Gastroesophageal sphincter (tissue), 4 donors: ENCODE data around the gene PTPRN2. TPM values are rescaled to one million over a fixed set of nuclear protein-coding genes. Genes with fewer than 3 reads are reported as not detected.

Source experiments
- ATAC-seq: fragments of 150-250 bp; one replicate; pipeline ENCODE4 v1.9.1; 2016; ENCODE audit warnings: mild to moderate bottlenecking, moderate library complexity
- H3K27ac ChIP-seq, 4 donors: fragments of 200-600 bp; sonication (generic) in 3 of 4; 1 replicate in 3 of 4; 2 replicates in 1 of 4; pipeline ENCODE4 v1.5.1; 2016 to 2019
- H3K27me3 ChIP-seq: fragments of 200-600 bp; sonication (generic); one replicate; pipeline ENCODE4 v1.5.1; 2019
- H3K36me3 ChIP-seq, 2 donors: fragments of 200-600 bp; sonication (generic); one replicate each; pipeline ENCODE4 v1.5.1; 2019; ENCODE audit warnings: control low read depth in 1 of 2
- H3K4me1 ChIP-seq, 3 donors: fragments of 200-600 bp; sonication (generic); 1 replicate in 2 of 3; 2 replicates in 1 of 3; pipeline ENCODE4 v1.5.1; 2016 to 2019; ENCODE audit warnings: control low read depth in 2 of 3
- H3K4me3 ChIP-seq, 2 donors: fragments of 200-600 bp; sonication (generic); one replicate each; pipeline ENCODE4 v1.5.1; 2019; ENCODE audit warnings: mild to moderate bottlenecking in 1 of 2, moderate library complexity in 1 of 2
- H3K9me3 ChIP-seq, 3 donors: fragments of 200-600 bp; sonication (generic); one replicate each; pipeline ENCODE4 v1.5.1; 2017 to 2019; ENCODE audit warnings: control low read depth in 2 of 3
- CTCF ChIP-seq, 4 experiments: fragments of 200-600 bp in 2 of 4; fragments of 450-650 bp in 2 of 4; sonication (generic) in 1 of 4; IDR thresholded peaks; one replicate each; pipeline ENCODE4 v1.5.1; 2017 to 2019; ENCODE audit warnings: antibody characterized with exemption in 4 of 4, mild to moderate bottlenecking in 2 of 4, moderate library complexity in 2 of 4
- EP300 ChIP-seq: sonication (generic); formaldehyde crosslinking; IDR thresholded peaks from one replicate; pipeline ENCODE4 v1.6.1; 2017; ENCODE audit warnings: antibody characterized with exemption, mild to moderate bottlenecking
- POLR2A ChIP-seq, 2 donors: fragments of 450-650 bp; IDR thresholded peaks; one replicate each; pipeline ENCODE4 v1.6.1; 2017; ENCODE audit warnings: antibody characterized with exemption in 2 of 2, mild to moderate bottlenecking in 2 of 2, moderate library complexity in 1 of 2
- POLR2AphosphoS5 ChIP-seq: sonication (generic); formaldehyde crosslinking; IDR thresholded peaks from one replicate; pipeline ENCODE4 v1.6.1; 2017; ENCODE audit warnings: antibody characterized with exemption
- WGBS, 2 donors: methylation state at CpG; one replicate each; pipeline ENCODE4 v1.1.5; 2018; ENCODE audit warnings: low coverage in 1 of 2; 5-methylcytosine and 5-hydroxymethylcytosine counted together
- total RNA-seq, 4 donors: library from RNA; depleted of rRNA; stranded (reverse); fragments of >200 nt; gene quantifications; one replicate each; pipeline ENCODE4 v1.1.0, GENCODE V29; 2016

The PTPRN2 gene
- total RNA-seq, 4 donors from 2014 or later: 1.7 to 4.7 (median 3.3) TPM

DNA sequence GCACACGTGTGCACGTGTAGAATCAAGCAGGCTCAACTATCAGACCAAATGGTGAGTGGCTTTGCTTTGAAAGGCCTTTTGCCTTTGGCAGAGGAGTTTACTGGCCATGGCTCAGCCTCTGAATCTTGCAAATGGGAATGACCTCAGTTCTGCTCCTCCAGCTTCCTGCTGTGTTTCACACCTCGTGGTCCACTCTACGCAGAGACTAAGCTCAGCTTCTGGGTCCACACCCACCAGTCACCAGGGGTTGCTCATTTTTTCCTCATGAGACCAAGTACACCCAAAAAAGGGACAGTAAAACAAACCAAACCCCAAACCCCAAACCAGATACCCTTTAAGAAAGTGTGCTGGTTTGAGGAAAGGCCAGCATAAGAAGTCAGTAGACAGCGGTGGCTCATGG is 1014.4 kb downstream of the PTPRN2 start:
- TF ChIP-seq POLR2AphosphoS5 (no peak), CTCF (IDR thresholded peaks at IDR 0.05) (no peak), POLR2A (IDR thresholded peaks at IDR 0.05) (no peak), EP300 (no peak)
- 92% methylated on average over 2 of the region's 5 CpGs; no CpG with 5 or more reads in 1 of the 2 donors for WGBS, 2 donors
- Histone ChIP-seq H3K36me3 (no peaks in the 10 kb centered on the region), H3K27me3 (peaks cover 37% of the 10 kb centered on the region), H3K4me3 (no peak overlapping the region), H3K9me3 (no peaks in the 10 kb centered on the region), H3K4me1 (peaks cover 0 to 14% (median 0%) of the 10 kb centered on the region in 3 donors), H3K27ac (no peak overlapping the region)
- ATAC-seq: no peak

- no peak for ATAC-seq
- Histone ChIP-seq H3K9me3 (no peaks in the 10 kb centered on the region), H3K4me3 (no peak overlapping the region), H3K27ac (no peak overlapping the region), H3K36me3 (no peaks in the 10 kb centered on the region), H3K27me3 (peaks cover 34% of the 10 kb centered on the region), H3K4me1 (peaks cover 0 to 19% (median 0%) of the 10 kb centered on the region in 3 donors)
- TF ChIP-seq CTCF (IDR thresholded peaks at IDR 0.05): no peak
- WGBS, 2 donors: 59 to 60% methylated on average over 1 to 4 of the region's 14 CpGs
Measured at GRCh38 chr7:157572622-157573021, 1015.0 kb downstream of the PTPRN2 start.

DNA sequence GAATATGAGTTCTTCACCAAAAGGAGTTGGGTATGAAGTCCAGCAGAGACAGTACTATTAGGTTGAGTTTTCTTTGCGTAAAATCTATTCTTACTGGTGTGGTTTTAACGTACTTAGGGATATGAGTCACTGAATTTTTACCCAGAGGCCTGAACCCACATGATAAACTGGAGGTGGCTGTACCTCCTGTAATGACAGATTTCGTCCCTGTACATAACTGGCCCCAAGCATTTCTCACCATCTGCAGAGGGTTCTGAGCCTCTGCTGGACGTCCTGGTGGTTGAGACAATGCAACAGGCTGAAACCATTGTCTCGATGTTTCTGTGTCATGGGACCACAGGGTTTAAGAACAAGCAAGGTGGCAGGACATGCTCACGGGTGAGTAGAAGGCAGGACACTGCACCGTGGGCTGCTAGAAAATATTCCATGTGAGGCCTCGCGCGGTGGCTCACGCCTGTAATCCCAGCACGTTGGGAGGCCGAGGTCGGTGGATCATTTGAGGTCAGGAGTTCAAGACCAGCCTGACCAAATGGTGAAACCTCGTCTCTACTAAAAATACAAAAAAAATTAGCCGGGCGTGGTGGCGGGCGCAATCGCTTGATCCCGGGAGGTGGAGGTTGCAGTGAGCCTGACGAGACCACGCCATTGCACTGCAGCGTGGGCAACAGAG is 1017.0 kb downstream of the PTPRN2 start:
- Histone ChIP-seq H3K27ac (no peak overlapping the region), H3K9me3 (no peaks in the 10 kb centered on the region), H3K4me1 (peaks cover 0 to 19% (median 0%) of the 10 kb centered on the region in 3 donors), H3K36me3 (no peaks in the 10 kb centered on the region), H3K27me3 (peaks cover 16% of the 10 kb centered on the region), H3K4me3 (no peak overlapping the region)
- WGBS, 2 donors: 95 to 96% methylated on average over 13 to 22 of the region's 24 CpGs
- no peak for ATAC-seq
- TF ChIP-seq POLR2AphosphoS5: no peak
- no peak for TF ChIP-seq CTCF (IDR thresholded peaks at IDR 0.05)
- no peak for TF ChIP-seq EP300
- TF ChIP-seq POLR2A (IDR thresholded peaks at IDR 0.05): no peak

DNA sequence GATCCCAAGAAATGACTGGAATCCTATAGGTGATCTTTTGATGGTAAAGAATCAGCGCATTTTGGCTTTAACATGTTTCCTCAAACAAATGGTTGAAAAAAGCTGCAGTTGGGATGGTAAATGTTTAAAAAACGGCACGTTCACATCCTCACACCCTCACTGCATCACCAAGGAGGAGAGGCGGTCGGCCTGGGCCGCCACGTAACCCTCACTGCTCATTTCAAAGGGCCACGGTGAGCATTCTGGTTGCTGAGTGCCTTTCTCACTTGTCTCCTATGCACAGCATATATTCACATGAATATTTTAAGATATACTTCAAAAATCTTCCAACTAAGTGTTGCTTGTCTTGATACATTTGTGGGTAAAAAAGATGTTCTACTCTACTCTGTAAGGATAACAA is 1017.7 kb downstream of the PTPRN2 start:
- Histone ChIP-seq H3K4me3 (no peak overlapping the region), H3K4me1 (peaks cover 0 to 19% (median 0%) of the 10 kb centered on the region in 3 donors), H3K27ac (no peak overlapping the region), H3K27me3 (peaks cover 16% of the 10 kb centered on the region), H3K36me3 (peaks cover 0 to 2% of the 10 kb centered on the region in 2 donors), H3K9me3 (no peaks in the 10 kb centered on the region)
- ATAC-seq: no peak
- TF ChIP-seq EP300 (no peak), POLR2A (IDR thresholded peaks at IDR 0.05) (no peak), CTCF (IDR thresholded peaks at IDR 0.05) (no peak), POLR2AphosphoS5 (no peak)
- 82 to 90% methylated on average over 4 to 8 of the region's 8 CpGs for WGBS, 2 donors
